H1 (cell line): Measurements from ENCODE around the gene COPZ2.

Experiments
- CHD1 ChIP-seq: IDR thresholded peaks from 2 replicates; pipeline ENCODE4 v1.6.1; 2012; ENCODE audit warnings: low read depth, low read length, improper control_type of control experiment
- E2F6 ChIP-seq: IDR thresholded peaks from 2 replicates; pipeline ENCODE4 v1.6.1; 2012; ENCODE audit warnings: inconsistent platforms
- EP300 ChIP-seq, 2 experiments: IDR thresholded peaks; 1 replicate in 1 of 2; 2 replicates in 1 of 2; pipeline ENCODE4 v1.6.1; 2011 to 2012; ENCODE audit warnings: low read depth in 2 of 2, low read length in 2 of 2, mild to moderate bottlenecking in 2 of 2, borderline replicate concordance in 1 of 2, inconsistent platforms in 1 of 2, moderate library complexity in 1 of 2

GRCh38 chr17:47986520-47986919 is 51.1 kb downstream of the COPZ2 start:
- TF ChIP-seq EP300 (IDR thresholded peaks at IDR 0.05; ENCODE audit: borderline replicate concordance in 1 of 2, low read depth in 2 of 2, low read length in 2 of 2): no peak
- TF ChIP-seq CHD1: no peak
- TF ChIP-seq E2F6: no peak
